Type B pancreatic cell (in vitro differentiated cells): ENCODE results near the gene ZDHHC24. TPM values are rescaled to one million over a fixed set of nuclear protein-coding genes. Genes with fewer than 3 reads are reported as not detected.

Source experiments
- DNase-seq: peaks from one replicate; pipeline ENCODE4 v3.0.0; 2021; ENCODE audit warnings: mixed read lengths; ENCODE audit not compliant: unreplicated experiment; ENCODE audit errors: extremely low spot score
- H3K27ac Mint-ChIP-seq: 2 replicates; pipeline ENCODE4 v1.8.0; 2021; ENCODE audit warnings: mild to moderate bottlenecking, mixed read lengths
- H3K27me3 Mint-ChIP-seq: 2 replicates; pipeline ENCODE4 v1.8.0; 2021; ENCODE audit warnings: mixed read lengths
- H3K36me3 Mint-ChIP-seq: 2 replicates; pipeline ENCODE4 v1.8.0; 2021; ENCODE audit warnings: mixed read lengths
- H3K4me1 Mint-ChIP-seq: one replicate; pipeline ENCODE4 v1.8.0; 2021; ENCODE audit warnings: mixed read lengths; ENCODE audit not compliant: unreplicated experiment
- H3K4me3 Mint-ChIP-seq: 2 replicates; pipeline ENCODE4 v1.8.0; 2021; ENCODE audit warnings: mild to moderate bottlenecking, mixed read lengths
- H3K9me3 Mint-ChIP-seq: 2 replicates; pipeline ENCODE4 v1.8.0; 2021; ENCODE audit warnings: mixed read lengths
- CTCF ChIP-seq: fragments of 200-600 bp; sonication (generic); conservative IDR thresholded peaks from 2 replicates; pipeline ENCODE4 v1.5.0; 2021; ENCODE audit warnings: antibody characterized with exemption, mild to moderate bottlenecking
- total RNA-seq: library from RNA; stranded (reverse); gene quantifications from 2 replicates; pipeline ENCODE4 v1.2.1, GENCODE V29; 2021; ENCODE audit warnings: low replicate concordance

ZDHHC24 gene
- total RNA-seq, 1 donor from 2014 or later = 8.7 TPM

GRCh38 chr11:66531841-66532240, 14.0 kb downstream of the ZDHHC24 start:
- Mint-ChIP-seq H3K4me3 (no peak overlapping the region), H3K27me3 (no peaks in the 10 kb centered on the region), H3K4me1 (no peaks in the 10 kb centered on the region), H3K27ac (no peak overlapping the region), H3K9me3 (no peaks in the 10 kb centered on the region), H3K36me3 (peaks cover 7% of the 10 kb centered on the region)
- DNase-seq = no peak
- TF ChIP-seq CTCF = no peak

DNA sequence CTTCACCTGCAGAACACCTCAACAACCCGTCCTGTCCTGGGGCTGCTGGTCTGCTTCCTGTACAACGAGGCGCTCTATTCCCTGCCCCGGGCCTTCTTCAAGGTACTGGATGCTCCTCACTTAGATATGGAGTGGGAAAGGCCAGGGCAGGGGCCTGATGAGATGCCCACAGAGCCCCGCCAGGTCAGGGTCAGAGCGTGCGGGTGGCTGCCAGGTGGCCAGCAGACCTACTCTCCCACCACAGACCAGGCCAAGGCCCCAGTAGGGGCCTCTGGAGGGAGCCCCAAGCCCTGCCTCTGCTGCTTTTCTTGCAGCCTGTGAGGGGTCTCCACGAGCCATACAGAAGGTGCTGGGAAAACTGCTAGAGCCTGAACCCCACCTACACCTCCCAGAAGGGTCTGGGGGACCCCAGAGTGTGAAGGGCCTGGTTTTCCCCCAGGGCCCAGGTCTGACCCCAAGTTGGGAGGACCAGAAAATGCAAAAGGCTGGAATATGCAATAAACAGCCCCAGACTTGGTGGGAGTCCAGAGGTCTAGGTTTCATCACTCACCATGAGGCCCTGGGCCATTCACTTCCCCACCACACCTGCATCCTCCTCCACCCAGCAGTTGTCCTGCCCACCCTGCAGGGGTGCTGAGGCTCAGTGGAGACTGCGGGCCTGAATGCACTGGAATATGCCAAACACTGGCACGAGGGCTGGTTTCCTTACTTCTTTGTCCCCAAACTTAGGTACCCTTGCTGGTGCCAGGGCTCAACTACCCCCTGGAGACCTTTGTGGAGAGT, 14.7 kb downstream of the ZDHHC24 start:
- no peak for DNase-seq
- H3K27ac Mint-ChIP-seq = no peak overlapping the region
- no peak overlapping the region for H3K4me3 Mint-ChIP-seq
- no peaks in the 10 kb centered on the region for H3K27me3 Mint-ChIP-seq
- no peak for TF ChIP-seq CTCF
- H3K36me3 Mint-ChIP-seq = peaks cover 7% of the 10 kb centered on the region
- no peaks in the 10 kb centered on the region for H3K9me3 Mint-ChIP-seq
- H3K4me1 Mint-ChIP-seq = no peaks in the 10 kb centered on the region

- Mint-ChIP-seq H3K4me1 (no peaks in the 10 kb centered on the region), H3K27me3 (no peaks in the 10 kb centered on the region), H3K4me3 (no peak overlapping the region), H3K9me3 (no peaks in the 10 kb centered on the region), H3K27ac (no peak overlapping the region), H3K36me3 (no peaks in the 10 kb centered on the region)
- no peak for DNase-seq
- TF ChIP-seq CTCF = no peak
These were observed 16.2 kb downstream of the ZDHHC24 start for GRCh38 chr11:66529655-66530054.

DNA sequence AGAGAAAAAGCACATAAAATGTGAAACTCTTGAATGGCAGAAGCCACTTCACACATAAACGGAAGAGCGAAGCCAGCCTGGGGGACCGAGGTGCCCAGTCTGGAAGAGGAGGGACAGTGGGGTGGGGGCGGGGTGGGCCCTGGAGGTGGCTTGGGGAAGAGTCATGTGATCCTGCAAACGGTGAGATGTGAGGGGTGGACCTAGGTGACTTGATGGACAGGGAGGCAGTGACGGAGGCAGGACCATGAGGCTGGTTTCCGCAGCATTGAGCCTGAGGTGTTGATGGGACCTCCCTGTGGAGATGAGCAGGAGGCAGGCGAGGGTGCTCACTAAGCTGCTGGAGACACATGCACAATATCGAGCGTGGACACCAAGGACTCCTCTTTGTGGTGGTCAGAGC, 16.8 kb downstream of the ZDHHC24 start:
- no peaks in the 10 kb centered on the region for H3K4me1 Mint-ChIP-seq
- no peak overlapping the region for H3K27ac Mint-ChIP-seq
- peaks cover 3% of the 10 kb centered on the region for H3K36me3 Mint-ChIP-seq
- H3K27me3 Mint-ChIP-seq = no peaks in the 10 kb centered on the region
- H3K9me3 Mint-ChIP-seq = no peaks in the 10 kb centered on the region
- no peak overlapping the region for H3K4me3 Mint-ChIP-seq
- no peak for DNase-seq
- TF ChIP-seq CTCF = no peak

- Mint-ChIP-seq H3K4me1 (no peaks in the 10 kb centered on the region), H3K27me3 (no peaks in the 10 kb centered on the region), H3K9me3 (no peaks in the 10 kb centered on the region), H3K27ac (no peak overlapping the region), H3K4me3 (no peak overlapping the region), H3K36me3 (peaks cover 19% of the 10 kb centered on the region)
- DNase-seq = no peak
- TF ChIP-seq CTCF = no peak
These were observed 21.4 kb downstream of the ZDHHC24 start for GRCh38 chr11:66524304-66525040.
